A172 (cell line): ENCODE data around the gene TEX26. TPM values are rescaled to one million over a fixed set of nuclear protein-coding genes. Genes with fewer than 3 reads are reported as not detected.
A peak's percentile ranks its signal among the peaks of the same experiment; 100 is the strongest.

Experiments
- DNase-seq: peaks from one replicate; pipeline ENCODE4 v3.0.0-alpha.2; 2015; ENCODE audit warnings: low spot score
- total RNA-seq: library from RNA; depleted of rRNA; stranded (reverse); fragments of >200 nt; shearing (Covaris generic); gene quantifications from 2 replicates; pipeline ENCODE4 v1.2.3, GENCODE V29; 2014

TEX26 gene
- total RNA-seq, 1 experiment from 2014 or later, result not detected

- DNase-seq, result no peak
Measured at GRCh38 chr13:30918662-30919405, 13.6 kb upstream of the TEX26 start.

GRCh38 chr13:30920162-30920909, 12.1 kb upstream of the TEX26 start:
- DNase-seq, result no peak

GRCh38 chr13:30923418-30923817, 9.0 kb upstream of the TEX26 start:
- no peak for DNase-seq

GRCh38 chr13:30924721-30925120, 7.7 kb upstream of the TEX26 start:
- DNase-seq, result no peak

- no peak for DNase-seq
Measured at GRCh38 chr13:30925429-30925828, 7.0 kb upstream of the TEX26 start.

DNA sequence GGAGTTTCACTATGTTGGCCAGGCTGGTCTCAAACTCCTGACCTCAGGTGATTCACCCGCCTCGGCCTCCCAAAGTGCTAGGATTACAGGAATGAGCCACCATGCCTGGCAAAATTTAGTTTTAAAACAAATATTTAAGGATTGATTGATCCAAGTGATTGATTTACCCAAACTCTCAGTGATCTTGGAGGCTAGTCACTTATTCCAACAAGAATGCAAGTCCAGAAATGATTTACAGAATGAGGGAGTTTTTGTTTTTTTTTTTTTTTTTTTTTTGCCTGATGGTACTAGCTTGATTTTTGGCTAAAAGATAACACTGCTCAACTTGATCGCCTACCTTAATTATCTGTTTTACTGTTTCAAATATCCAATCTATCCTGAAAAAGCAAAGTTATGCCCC, 5.7 kb upstream of the TEX26 start:
- DNase-seq, result no peak

DNA sequence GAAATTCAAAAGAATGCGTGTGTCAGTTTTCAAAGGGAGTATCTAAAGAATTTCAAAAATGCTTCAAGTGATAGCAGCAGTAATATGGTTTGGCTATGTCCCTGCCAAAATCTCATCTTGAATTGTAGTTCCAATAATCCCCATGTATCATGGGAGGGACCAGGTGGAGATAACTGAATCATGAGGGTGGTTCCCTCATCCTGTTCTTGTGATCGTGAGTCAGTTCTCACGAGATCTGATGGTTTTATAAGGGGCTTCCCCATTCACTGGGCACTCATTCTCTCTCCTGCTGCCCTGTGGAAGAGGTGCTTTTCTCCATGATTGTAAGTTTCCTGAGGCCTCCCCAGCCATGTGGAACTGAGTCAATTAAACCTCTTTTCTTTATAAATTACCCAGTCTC, 5.3 kb upstream of the TEX26 start:
- peak; percentile 82 for DNase-seq

DNA sequence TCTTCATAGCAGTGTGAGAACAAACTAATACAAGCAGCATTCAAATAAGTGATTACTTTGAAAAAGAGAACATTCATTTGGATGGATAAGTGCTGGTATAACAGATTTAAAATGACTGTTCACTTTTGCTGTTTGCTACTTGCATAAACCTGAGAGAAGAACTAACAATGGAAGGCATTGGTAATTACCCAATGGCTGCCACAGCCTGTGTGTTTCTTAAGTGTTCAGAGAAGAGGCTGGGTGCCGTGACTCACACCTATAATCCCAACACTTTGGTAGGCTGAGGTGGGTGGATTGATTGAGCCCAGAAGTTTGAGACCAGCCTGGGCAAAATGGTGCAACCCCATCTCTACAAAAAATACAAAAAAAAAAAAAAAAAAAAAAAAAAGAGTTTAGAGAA, 4.9 kb upstream of the TEX26 start:
- DNase-seq, result peak; percentile 5

DNA sequence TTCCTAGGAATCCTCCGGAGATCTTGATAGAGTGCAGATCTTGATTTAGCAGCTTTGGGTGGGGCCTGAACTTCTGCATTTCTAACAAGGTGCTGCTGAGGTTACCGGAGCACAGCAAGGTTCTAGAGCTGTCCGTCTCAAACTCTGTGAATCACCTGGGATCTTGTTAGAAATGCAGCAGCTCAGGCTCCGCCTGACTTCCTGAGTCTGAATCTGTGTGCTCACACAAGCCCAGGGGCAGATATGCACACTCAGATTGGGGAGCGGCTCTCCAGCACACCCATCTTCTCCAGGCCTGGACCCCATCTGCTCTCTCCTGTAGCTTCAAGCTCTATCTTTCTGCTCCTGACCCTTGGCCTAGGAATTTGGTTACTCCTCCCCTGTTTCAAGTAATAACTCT, 3.5 kb upstream of the TEX26 start:
- DNase-seq, result no peak

DNA sequence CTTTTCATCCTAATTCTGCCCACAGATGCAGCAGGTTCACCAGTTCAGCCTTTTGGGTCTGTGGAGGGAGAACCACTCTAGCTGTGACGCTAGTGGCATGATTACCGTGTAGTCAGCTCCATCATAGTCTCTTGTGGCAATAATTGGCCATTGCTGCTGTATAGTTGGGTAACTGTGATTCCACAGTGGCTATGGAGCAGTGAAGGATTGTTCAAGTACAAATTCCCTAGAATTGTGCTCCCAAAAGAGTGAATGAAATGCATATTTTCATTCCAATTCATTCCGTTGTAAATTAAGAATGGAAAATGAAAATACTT, 856 bp downstream of the TEX26 start:
- DNase-seq, result no peak

- DNase-seq, result no peak
Measured at GRCh38 chr13:30934381-30934780, 1.9 kb downstream of the TEX26 start.

DNA sequence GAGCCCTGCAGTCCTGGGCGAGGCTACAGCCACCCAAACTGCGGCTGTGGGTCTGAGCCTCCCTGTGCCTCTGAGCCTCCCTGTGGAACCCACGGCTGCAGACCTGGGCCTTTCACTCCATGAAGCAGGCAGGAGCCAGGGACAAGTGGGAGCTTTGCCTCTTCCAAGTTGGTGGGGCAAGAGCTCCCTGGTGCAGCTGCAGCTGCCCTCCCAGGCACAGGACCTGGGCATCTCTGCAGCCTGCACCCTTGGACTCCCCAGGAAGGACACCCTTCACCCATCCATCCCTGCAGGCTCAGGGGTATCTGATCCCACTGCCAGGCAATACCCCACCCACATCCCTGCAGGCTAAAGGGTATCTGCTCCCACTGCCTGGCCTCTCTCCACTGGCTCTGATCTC, 2.3 kb downstream of the TEX26 start:
- no peak for DNase-seq

- no peak for DNase-seq
Measured at GRCh38 chr13:30936971-30937370, 4.5 kb downstream of the TEX26 start.

- DNase-seq, result no peak
Measured at GRCh38 chr13:30943881-30944280, 11.4 kb downstream of the TEX26 start.

GRCh38 chr13:30957258-30957943, 24.9 kb downstream of the TEX26 start:
- DNase-seq, result no peak

DNA sequence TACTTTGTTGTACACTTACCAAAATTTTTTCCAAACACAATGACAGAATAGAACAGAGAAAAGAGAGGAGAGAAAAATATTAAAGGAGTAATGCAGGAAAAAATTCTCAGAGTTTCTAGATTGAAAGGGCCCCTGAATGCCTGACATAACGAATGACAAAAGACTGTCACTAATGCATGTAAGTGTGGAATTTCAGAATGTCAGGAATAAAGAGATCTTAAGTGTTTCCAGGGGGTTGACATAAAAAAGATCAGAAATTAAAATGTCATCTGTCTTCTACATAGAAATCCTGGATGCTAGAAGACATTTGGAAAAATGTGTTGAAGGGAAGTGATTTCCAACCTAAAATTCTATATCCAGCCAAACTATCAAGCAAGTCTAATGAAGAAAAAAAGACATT, 27.2 kb downstream of the TEX26 start:
- DNase-seq, result no peak

DNA sequence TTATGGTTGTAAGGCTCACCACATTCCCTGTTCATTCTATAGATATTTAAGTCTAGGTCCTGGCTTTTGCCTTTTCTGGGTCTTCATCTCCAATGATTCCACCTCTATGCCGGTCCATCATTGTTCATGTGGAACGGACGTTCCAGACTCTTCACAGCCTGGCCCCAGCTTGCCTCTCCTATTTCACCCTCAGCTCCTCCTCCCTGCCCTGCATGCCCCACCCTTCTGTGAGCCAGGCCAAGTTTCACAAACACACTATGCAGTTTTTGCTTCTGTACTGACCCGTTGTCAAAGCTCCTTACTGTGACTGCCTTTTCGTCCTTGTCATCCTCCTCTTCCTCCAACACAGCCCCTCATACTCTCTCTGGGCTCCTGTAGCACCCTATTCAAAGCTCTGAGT, 31.3 kb downstream of the TEX26 start:
- DNase-seq, result no peak

GRCh38 chr13:30965380-30965779, 32.9 kb downstream of the TEX26 start:
- DNase-seq, result no peak

DNA sequence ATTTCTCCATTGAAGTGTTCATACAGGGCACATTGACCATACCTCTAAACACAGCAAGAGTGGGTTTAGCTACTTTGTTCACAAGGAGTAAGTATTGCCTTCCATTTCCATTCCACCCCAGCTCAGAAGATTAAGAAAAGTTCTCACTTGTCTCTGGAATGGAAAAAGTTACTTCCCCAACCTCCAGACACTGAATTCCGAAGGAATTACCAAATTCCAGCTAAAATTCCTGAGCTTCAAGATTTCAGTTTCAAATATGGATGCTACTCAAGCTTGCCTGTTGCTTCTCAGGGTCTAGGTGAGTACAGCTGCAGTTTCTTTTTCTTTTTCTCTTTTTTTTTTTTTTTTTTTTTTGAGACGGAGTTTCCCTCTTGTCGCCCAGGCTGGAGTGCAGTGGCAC, 33.6 kb downstream of the TEX26 start:
- no peak for DNase-seq

DNA sequence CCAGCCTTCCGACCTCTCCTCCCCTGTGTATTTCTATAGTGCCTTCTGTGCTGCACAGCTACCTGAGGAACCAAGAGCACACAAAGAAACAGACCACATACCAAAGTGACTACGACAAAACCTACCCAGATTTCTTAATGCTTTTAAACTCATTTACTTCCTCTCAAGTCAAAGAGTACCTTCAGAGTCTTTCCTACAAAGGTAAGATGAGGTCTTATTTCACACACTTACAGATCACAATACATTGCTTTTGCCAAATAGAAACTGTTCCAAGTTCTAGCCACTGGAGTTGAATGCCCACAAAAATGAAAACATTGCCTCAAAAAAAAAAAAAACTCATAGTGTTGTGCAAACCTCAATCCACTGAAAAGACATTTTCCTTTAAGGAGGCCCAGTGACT, 36.4 kb downstream of the TEX26 start:
- no peak for DNase-seq

GRCh38 chr13:30971575-30971974, 39.1 kb downstream of the TEX26 start:
- no peak for DNase-seq

DNA sequence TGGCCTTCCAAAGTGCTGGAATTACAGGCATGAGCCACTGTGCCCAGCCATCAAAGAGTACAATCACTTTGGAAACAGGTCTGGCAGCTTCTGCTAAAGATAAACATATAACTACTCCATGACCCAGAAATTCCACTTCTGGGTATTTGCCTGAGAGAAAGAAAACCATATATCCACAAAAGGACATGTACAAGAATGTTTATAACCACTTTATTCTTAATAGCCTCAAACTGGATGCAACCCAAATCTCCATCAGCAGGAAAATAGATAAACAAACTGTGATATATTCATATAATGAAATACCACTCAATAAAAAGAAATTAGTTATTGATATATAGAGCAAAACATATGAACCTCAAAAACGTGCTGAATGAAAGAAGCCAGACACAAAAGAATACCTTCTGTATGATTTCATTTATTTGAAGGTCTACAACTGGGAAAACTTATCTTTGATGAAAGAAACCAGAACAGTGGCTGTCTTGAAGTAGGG, 40.5 kb downstream of the TEX26 start:
- no peak for DNase-seq

- DNase-seq, result no peak
Measured at GRCh38 chr13:30974350-30974749, 41.9 kb downstream of the TEX26 start.
